GM21723 (cell line): ENCODE measurements around the gene RAB33B.
"Not testable (repeated sequence)": the region's sequence is repeated elsewhere in the genome, so short reads cannot be mapped to it uniquely, and the experiment has no call there.

Experiments
- ATAC-seq: cut with Tn5 transposase; IDR thresholded peaks from one replicate; pipeline ENCODE4 v1.9.1; 2021; ENCODE audit warnings: mild to moderate bottlenecking, moderate library complexity; ENCODE audit not compliant: unreplicated experiment

The RAB33B gene

GRCh38 chr4:139461022-139461628 lies 7.2 kb downstream of the RAB33B start:
- ATAC-seq, result no peak

GRCh38 chr4:139464512-139464911 lies 10.6 kb downstream of the RAB33B start:
- ATAC-seq, result not testable (repeated sequence)

GRCh38 chr4:139465922-139466321 lies 12.0 kb downstream of the RAB33B start:
- no peak for ATAC-seq

GRCh38 chr4:139468756-139469155 lies 14.8 kb downstream of the RAB33B start:
- ATAC-seq, result not testable (repeated sequence)

GRCh38 chr4:139469216-139469615 lies 15.3 kb downstream of the RAB33B start:
- ATAC-seq, result no peak

- no peak for ATAC-seq
Observed at GRCh38 chr4:139469869-139470268, 15.9 kb downstream of the RAB33B start.

- ATAC-seq, result no peak
Observed at GRCh38 chr4:139470295-139470694, 16.4 kb downstream of the RAB33B start.

- ATAC-seq, result peak; percentile 68
Observed at GRCh38 chr4:139470997-139471665, 17.2 kb downstream of the RAB33B start.

- ATAC-seq, result no peak
Observed at GRCh38 chr4:139472852-139473251, 18.9 kb downstream of the RAB33B start.

GRCh38 chr4:139476363-139476762 lies 22.4 kb downstream of the RAB33B start:
- no peak for ATAC-seq

- ATAC-seq, result no peak
Observed at GRCh38 chr4:139481465-139481864, 27.5 kb downstream of the RAB33B start.

- no peak for ATAC-seq
Observed at GRCh38 chr4:139483000-139483399, 29.1 kb downstream of the RAB33B start.

- ATAC-seq, result no peak
Observed at GRCh38 chr4:139484783-139485311, 30.9 kb downstream of the RAB33B start.

- no peak for ATAC-seq
Observed at GRCh38 chr4:139488442-139488841, 34.5 kb downstream of the RAB33B start.

- no peak for ATAC-seq
Observed at GRCh38 chr4:139489638-139490037, 35.7 kb downstream of the RAB33B start.

GRCh38 chr4:139492429-139492828 lies 38.5 kb downstream of the RAB33B start:
- ATAC-seq, result no peak

GRCh38 chr4:139493176-139493575 lies 39.3 kb downstream of the RAB33B start:
- no peak for ATAC-seq

- ATAC-seq, result no peak
Observed at GRCh38 chr4:139499186-139499585, 45.3 kb downstream of the RAB33B start.

GRCh38 chr4:139501117-139501516 lies 47.2 kb downstream of the RAB33B start:
- ATAC-seq, result no peak

- no peak for ATAC-seq
Observed at GRCh38 chr4:139501527-139501926, 47.6 kb downstream of the RAB33B start.

- no peak for ATAC-seq
Observed at GRCh38 chr4:139501927-139502899, 48.3 kb downstream of the RAB33B start.
